NT2/D1 (cell line): ENCODE measurements around the gene TBL1X.

Experiments
- DNase-seq: peaks from one replicate; pipeline ENCODE4 v3.0.0-alpha.2; 2011; ENCODE audit warnings: low read depth, low spot score
- H3K27me3 ChIP-seq: 2 replicates; pipeline ENCODE4 v1.6.0; 2011; ENCODE audit warnings: mild to moderate bottlenecking; ENCODE audit not compliant: insufficient read length, insufficient read depth
- H3K36me3 ChIP-seq: 2 replicates; pipeline ENCODE4 v1.6.1; 2011; ENCODE audit warnings: mild to moderate bottlenecking, low read length, mixed read lengths; ENCODE audit not compliant: insufficient read depth, insufficient read length
- H3K4me1 ChIP-seq: 2 replicates; pipeline ENCODE4 v1.5.1; 2011; ENCODE audit not compliant: insufficient read depth, insufficient read length
- H3K4me3 ChIP-seq: 2 replicates; pipeline ENCODE4 v1.5.1; 2011; ENCODE audit warnings: low read depth; ENCODE audit not compliant: insufficient read length
- H3K9ac ChIP-seq: 2 replicates; pipeline ENCODE4 v1.6.0; 2011; ENCODE audit warnings: low read depth; ENCODE audit not compliant: insufficient read length
- H3K9me3 ChIP-seq: 2 replicates; pipeline ENCODE4 v1.5.1; 2011; ENCODE audit warnings: mild to moderate bottlenecking, low read length; ENCODE audit not compliant: insufficient read depth
- SUZ12 ChIP-seq: IDR thresholded peaks from 2 replicates; pipeline ENCODE4 v1.6.1; 2011; ENCODE audit not compliant: insufficient read length, insufficient read depth; ENCODE audit errors: extremely low read depth
- YY1 ChIP-seq: IDR thresholded peaks from 2 replicates; pipeline ENCODE4 v1.6.1; 2011; ENCODE audit not compliant: insufficient read length, insufficient read depth
- ZNF274 ChIP-seq: IDR thresholded peaks from 2 replicates; pipeline ENCODE4 v1.6.1; 2011; ENCODE audit warnings: mild to moderate bottlenecking, low read depth, low read length

Gene TBL1X

GRCh38 chrX:9789555-9789954 is 324.7 kb downstream of the TBL1X start:
- H3K9ac ChIP-seq: peak overlapping the region; percentile 63
- peaks cover under 1% of the 10 kb centered on the region; the same call in 1 of the 2 replicates for H3K9me3 ChIP-seq
- DNase-seq: peak; percentile 55
- H3K4me1 ChIP-seq: peaks cover 11% of the 10 kb centered on the region
- peak overlapping the region; percentile 25 for H3K4me3 ChIP-seq
- TF ChIP-seq ZNF274: no peak
- no peak for TF ChIP-seq SUZ12
- TF ChIP-seq YY1: no peak
- no peaks in the 10 kb centered on the region for H3K27me3 ChIP-seq
- H3K36me3 ChIP-seq: no peaks in the 10 kb centered on the region
